HFFc6 (cell line): ENCODE results near the gene HIVEP3. TPM values are rescaled to one million over a fixed set of nuclear protein-coding genes. Genes with fewer than 3 reads are reported as not detected.
A peak's percentile ranks its signal among the peaks of the same experiment; 100 is the strongest.

Source experiments
- DNase-seq: peaks from one replicate; pipeline ENCODE4 v3.0.0-alpha.2; 2018
- H3K27ac Mint-ChIP-seq: 2 replicates; pipeline ENCODE4 v1.8.0; 2020; ENCODE audit warnings: mild to moderate bottlenecking, mixed read lengths
- H3K27me3 Mint-ChIP-seq: 2 replicates; pipeline ENCODE4 v1.8.0; 2021; ENCODE audit warnings: mild to moderate bottlenecking, moderate library complexity, mixed read lengths; ENCODE audit not compliant: insufficient read depth
- H3K36me3 Mint-ChIP-seq: 2 replicates; pipeline ENCODE4 v1.8.0; 2021; ENCODE audit warnings: low read depth, mixed read lengths
- H3K4me1 Mint-ChIP-seq: 2 replicates; pipeline ENCODE4 v1.8.0; 2020; ENCODE audit warnings: low read depth, mixed read lengths
- H3K4me3 Mint-ChIP-seq: 2 replicates; pipeline ENCODE4 v1.8.0; 2020; ENCODE audit warnings: mild to moderate bottlenecking, moderate library complexity, mixed read lengths
- H3K9me3 Mint-ChIP-seq: 2 replicates; pipeline ENCODE4 v1.8.0; 2020; ENCODE audit warnings: mild to moderate bottlenecking, mixed read lengths
- total RNA-seq, 6 experiments: library from RNA; stranded (reverse); fragmentation: NEBNext Ultra II Directional; extraction: Animal tissue kit (Norgen Biotek cat#: 25700); gene quantifications; 2 replicates in 1 of 6; 3 replicates in 5 of 6; pipeline ENCODE4 v1.2.3, GENCODE V29; 2021
- TF ChIP-seq, protein P1 (sequence below): fragments of 200-600 bp; sonication (generic); IDR thresholded peaks from 2 replicates; pipeline ENCODE4 v1.5.0; 2021; ENCODE audit warnings: antibody characterized with exemption, mild to moderate bottlenecking

HIVEP3 gene
- total RNA-seq, 6 experiments from 2014 or later = 7.0 to 9.7 (median 7.9) TPM

DNA sequence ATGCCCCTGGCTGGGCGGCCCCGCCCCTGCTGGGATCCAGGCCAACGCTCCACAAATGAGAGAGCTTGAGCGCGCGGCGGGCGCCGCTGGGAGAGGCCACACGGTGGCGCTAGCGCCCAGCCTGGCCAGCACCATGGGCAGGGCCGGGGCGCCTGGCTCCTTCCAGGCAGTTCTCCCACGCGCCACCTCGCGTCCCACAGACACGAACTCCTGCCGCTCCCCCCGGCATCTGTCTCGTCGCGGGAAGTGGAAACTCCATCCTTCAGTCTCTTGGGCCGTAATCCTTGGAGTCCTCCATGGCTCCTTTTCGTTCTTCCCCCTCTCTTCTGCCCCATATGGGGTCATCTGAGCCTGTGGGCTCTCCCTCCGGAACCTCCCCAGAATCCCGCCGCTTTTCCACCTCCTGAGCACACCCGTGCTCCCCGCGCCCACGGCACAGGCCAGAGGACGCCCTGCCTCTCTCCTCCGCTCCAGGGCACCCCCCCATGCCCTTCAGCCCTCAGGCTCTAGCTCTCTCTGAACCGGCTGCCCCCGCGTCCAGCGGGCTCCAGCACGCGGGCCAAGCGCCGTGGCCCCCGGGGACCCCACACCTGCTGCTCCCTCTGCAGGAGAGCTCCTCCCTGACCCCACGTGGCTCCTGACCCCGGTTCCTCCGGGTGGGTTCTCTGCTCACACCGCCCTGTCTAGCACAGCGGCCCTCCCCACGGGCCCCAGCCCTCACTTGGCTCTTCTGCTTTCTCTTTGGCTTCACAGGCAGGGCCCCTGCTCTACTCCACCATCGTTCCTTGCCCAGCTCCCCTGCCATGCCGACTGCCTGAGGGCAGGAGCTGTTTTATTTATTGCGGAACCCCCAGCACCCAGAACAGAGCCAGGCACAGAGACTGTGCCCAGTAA lies 402.3 kb downstream of the HIVEP3 start:
- peaks cover 19% of the 10 kb centered on the region; the same call in 1 of the 2 replicates for H3K4me1 Mint-ChIP-seq
- H3K4me3 Mint-ChIP-seq = peak overlapping the region; percentile 83
- H3K27me3 Mint-ChIP-seq = no peaks in the 10 kb centered on the region; the same call in none of the 2 replicates
- DNase-seq = peak; percentile 71
- H3K36me3 Mint-ChIP-seq = peaks cover 9% of the 10 kb centered on the region; the same call in 1 of the 2 replicates
- no peak overlapping the region for H3K27ac Mint-ChIP-seq
- TF ChIP-seq, protein P1, sequence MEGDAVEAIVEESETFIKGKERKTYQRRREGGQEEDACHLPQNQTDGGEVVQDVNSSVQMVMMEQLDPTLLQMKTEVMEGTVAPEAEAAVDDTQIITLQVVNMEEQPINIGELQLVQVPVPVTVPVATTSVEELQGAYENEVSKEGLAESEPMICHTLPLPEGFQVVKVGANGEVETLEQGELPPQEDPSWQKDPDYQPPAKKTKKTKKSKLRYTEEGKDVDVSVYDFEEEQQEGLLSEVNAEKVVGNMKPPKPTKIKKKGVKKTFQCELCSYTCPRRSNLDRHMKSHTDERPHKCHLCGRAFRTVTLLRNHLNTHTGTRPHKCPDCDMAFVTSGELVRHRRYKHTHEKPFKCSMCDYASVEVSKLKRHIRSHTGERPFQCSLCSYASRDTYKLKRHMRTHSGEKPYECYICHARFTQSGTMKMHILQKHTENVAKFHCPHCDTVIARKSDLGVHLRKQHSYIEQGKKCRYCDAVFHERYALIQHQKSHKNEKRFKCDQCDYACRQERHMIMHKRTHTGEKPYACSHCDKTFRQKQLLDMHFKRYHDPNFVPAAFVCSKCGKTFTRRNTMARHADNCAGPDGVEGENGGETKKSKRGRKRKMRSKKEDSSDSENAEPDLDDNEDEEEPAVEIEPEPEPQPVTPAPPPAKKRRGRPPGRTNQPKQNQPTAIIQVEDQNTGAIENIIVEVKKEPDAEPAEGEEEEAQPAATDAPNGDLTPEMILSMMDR = peak; percentile 98
- no peaks in the 10 kb centered on the region for H3K9me3 Mint-ChIP-seq

DNA sequence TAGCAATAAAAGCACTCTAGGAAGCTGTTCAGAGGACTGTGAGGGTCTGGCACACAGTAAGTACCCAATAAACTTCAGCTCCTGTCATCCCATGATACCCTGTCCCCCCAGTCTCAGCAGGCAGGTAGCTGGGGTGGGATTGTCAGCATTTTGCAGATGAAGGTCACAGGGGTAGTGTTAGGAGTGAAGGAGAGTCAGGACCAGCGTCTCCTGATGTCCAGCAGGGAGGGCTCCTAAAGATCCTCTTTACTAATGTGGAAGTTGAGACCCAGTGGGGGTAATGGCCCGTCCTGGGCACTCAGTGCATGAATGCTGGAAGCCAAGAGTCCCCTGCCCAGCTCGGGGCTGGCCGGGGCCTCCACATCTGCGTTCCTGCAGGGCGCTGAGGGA lies 402.9 kb downstream of the HIVEP3 start:
- no peak for DNase-seq
- Mint-ChIP-seq H3K27me3 (no peaks in the 10 kb centered on the region; the same call in none of the 2 replicates), H3K9me3 (no peaks in the 10 kb centered on the region), H3K4me3 (no peak overlapping the region; the same call in 1 of the 2 replicates), H3K36me3 (peaks cover 9% of the 10 kb centered on the region; the same call in 1 of the 2 replicates), H3K27ac (no peak overlapping the region), H3K4me1 (peaks cover 19% of the 10 kb centered on the region; the same call in 1 of the 2 replicates)
- TF ChIP-seq, protein P1 = no peak

DNA sequence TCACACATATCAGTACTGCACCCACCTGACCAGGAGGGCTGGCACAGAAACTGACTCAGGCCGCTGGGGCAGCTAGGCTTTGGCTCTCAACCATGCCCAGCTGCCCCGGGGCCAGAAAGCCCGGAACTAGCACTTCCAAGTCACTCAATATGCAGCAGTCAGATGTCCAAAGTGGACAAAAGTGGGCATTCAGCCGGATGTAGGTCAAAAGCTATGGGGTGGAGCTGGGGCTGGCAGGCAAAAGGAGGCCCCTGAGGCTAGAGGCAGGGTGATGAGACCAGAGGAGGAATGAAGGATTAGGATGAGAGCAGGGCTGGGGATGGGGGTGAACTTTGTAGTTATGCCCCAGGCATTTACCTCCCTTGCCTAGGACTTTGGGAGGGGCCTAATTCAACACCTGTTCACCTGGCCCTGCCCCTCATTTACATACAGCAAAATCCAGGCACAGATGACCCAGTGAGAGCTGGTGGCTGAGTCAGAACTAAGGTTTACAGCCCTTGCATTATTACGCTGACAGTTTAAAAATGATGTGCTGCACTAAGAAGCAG lies 403.5 kb downstream of the HIVEP3 start:
- Mint-ChIP-seq H3K4me1 (peaks cover 19% of the 10 kb centered on the region; the same call in 1 of the 2 replicates), H3K27me3 (no peaks in the 10 kb centered on the region; the same call in none of the 2 replicates)
- no peak for DNase-seq

DNA sequence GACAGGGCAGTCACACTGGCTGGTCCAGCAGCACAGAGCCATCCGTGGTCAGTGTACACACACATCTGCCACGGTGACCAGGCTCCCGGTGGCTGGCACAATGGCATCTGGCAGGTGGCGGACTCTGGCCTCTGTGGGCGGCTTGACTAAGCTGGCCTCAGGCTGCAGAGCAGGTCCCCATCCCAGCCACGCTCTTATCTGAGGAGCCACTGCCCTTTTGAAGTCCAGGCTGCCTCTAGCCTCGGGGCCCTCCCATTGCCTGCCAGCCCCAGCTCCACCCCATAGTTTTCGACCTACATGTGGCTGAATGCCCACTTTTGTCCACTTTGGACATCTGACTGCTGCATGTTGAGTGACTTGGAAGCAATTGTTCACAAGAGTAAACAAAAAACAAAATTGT lies 404.3 kb downstream of the HIVEP3 start:
- no peak overlapping the region for H3K4me3 Mint-ChIP-seq
- no peaks in the 10 kb centered on the region; the same call in none of the 2 replicates for H3K27me3 Mint-ChIP-seq
- peaks cover 19% of the 10 kb centered on the region; the same call in 1 of the 2 replicates for H3K4me1 Mint-ChIP-seq
- TF ChIP-seq, protein P1 = no peak
- peaks cover 9% of the 10 kb centered on the region; the same call in 1 of the 2 replicates for H3K36me3 Mint-ChIP-seq
- H3K9me3 Mint-ChIP-seq = no peaks in the 10 kb centered on the region
- no peak overlapping the region for H3K27ac Mint-ChIP-seq
- DNase-seq = no peak

More for the DNA sequence above, 403.5 kb downstream of the HIVEP3 start:
- Mint-ChIP-seq H3K9me3 (no peaks in the 10 kb centered on the region), H3K4me3 (no peak overlapping the region), H3K36me3 (peaks cover 10% of the 10 kb centered on the region; the same call in 1 of the 2 replicates), H3K27ac (no peak overlapping the region)
- TF ChIP-seq, protein P1 = no peak

DNA sequence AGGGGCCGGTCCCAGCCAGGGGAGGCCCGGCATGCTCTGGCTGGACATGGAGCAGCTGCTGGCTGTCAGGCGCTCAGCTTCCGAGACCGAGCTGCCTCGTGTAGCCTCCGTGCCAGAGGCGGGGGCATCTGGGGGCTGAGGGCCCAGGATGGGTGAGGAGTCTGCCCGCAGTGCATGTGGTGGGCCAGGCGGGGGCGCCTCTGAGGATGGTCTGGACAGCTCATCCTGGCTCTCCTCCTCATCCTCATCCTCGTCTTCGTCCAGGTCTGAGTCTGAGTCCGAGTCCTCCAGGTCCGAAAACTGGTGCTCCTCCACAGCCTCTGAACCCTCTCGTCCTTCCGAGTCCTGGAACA lies 405.4 kb downstream of the HIVEP3 start:
- Mint-ChIP-seq H3K27me3 (no peaks in the 10 kb centered on the region; the same call in none of the 2 replicates), H3K27ac (no peak overlapping the region), H3K4me3 (no peak overlapping the region), H3K9me3 (no peaks in the 10 kb centered on the region), H3K4me1 (peaks cover 19% of the 10 kb centered on the region; the same call in 1 of the 2 replicates), H3K36me3 (peaks cover 9% of the 10 kb centered on the region; the same call in 1 of the 2 replicates)
- no peak for DNase-seq
- TF ChIP-seq, protein P1 = peak; percentile 71
